BE2C (cell line): ENCODE data around the gene SLC12A6.

ENCODE experiments used
- DNase-seq: peaks from one replicate; pipeline ENCODE4 v3.0.0-alpha.2; 2020
- H3K27me3 ChIP-seq: fragments of 250-450 bp; sonication (Bioruptor Pico); 2 replicates; pipeline ENCODE4 v1.5.1; 2020; ENCODE audit warnings: mild to moderate bottlenecking
- H3K36me3 ChIP-seq: fragments of 250-450 bp; sonication (Bioruptor Pico); 2 replicates; pipeline ENCODE4 v1.5.1; 2020; ENCODE audit warnings: mild to moderate bottlenecking
- H3K4me1 ChIP-seq: fragments of 250-450 bp; sonication (Bioruptor Pico); 2 replicates; pipeline ENCODE4 v1.5.1; 2020
- H3K4me3 ChIP-seq: 2 replicates; pipeline ENCODE4 v1.5.1; 2011; ENCODE audit warnings: low read depth, low read length
- H3K9me3 ChIP-seq: fragments of 250-450 bp; sonication (Bioruptor Pico); 2 replicates; pipeline ENCODE4 v1.5.1; 2020
- TF ChIP-seq, protein P1 (sequence below): IDR thresholded peaks from 2 replicates; pipeline ENCODE4 v1.5.1; 2012; ENCODE audit warnings: mild to moderate bottlenecking, low read depth, low read length

The SLC12A6 gene

DNA sequence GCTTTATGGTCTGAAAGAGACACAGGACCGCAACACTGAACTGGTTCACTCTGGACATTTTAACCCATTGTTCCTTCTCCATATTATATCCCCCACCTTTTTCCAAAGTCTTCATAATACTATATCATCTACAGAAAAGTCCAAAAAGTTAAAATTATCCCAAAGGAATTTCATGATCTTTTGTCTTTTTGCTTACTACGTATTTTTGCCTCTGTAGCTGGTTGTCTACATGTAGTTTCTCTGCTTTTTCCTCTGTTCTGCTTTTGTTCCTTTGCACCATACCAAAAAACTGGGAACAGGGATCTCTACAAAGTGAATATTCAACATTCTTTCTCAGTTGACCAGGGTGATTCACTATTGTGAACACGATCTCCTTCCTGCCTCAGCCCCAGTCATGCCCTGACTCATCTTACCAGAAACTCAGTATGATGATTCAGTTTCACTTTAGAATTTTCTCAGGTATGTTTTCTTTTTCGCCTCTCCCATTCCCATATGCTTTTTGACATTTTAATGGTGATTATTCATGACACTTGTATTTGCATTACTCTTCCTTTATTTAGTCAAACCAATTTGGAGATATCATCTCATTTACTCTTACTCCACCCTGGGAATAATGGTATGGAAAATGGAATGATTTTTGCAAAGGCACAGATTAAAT is 98.3 kb downstream of the SLC12A6 start:
- Histone ChIP-seq H3K27me3 (no peaks in the 10 kb centered on the region), H3K36me3 (no peaks in the 10 kb centered on the region), H3K4me3 (no peak overlapping the region), H3K4me1 (no peaks in the 10 kb centered on the region), H3K9me3 (no peaks in the 10 kb centered on the region)
- no peak for DNase-seq
- TF ChIP-seq, protein P1, sequence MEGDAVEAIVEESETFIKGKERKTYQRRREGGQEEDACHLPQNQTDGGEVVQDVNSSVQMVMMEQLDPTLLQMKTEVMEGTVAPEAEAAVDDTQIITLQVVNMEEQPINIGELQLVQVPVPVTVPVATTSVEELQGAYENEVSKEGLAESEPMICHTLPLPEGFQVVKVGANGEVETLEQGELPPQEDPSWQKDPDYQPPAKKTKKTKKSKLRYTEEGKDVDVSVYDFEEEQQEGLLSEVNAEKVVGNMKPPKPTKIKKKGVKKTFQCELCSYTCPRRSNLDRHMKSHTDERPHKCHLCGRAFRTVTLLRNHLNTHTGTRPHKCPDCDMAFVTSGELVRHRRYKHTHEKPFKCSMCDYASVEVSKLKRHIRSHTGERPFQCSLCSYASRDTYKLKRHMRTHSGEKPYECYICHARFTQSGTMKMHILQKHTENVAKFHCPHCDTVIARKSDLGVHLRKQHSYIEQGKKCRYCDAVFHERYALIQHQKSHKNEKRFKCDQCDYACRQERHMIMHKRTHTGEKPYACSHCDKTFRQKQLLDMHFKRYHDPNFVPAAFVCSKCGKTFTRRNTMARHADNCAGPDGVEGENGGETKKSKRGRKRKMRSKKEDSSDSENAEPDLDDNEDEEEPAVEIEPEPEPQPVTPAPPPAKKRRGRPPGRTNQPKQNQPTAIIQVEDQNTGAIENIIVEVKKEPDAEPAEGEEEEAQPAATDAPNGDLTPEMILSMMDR, result no peak

DNA sequence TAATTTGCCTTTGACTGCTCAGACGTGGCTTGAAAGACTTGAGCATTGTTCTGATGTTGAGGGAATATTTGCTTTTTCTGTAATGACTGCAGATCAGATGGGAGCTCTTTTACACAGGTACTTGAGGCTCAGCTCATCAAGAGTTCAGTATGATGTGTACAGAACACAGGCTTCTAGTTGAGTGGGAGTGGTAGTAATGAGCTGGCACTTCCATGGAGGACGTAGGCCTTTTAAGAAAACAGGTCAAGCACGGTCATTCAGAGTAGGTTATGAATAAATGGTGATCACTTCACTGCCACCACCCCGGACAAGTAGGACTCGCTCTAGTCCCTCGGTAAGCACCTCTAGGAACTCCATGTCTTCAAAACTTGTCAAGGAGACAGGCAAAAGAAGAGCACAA is 104.0 kb downstream of the SLC12A6 start:
- H3K9me3 ChIP-seq, result no peaks in the 10 kb centered on the region
- H3K4me1 ChIP-seq, result no peaks in the 10 kb centered on the region
- TF ChIP-seq, protein P1, result no peak
- DNase-seq, result no peak
- H3K36me3 ChIP-seq, result peaks cover 19% of the 10 kb centered on the region
- no peak overlapping the region for H3K4me3 ChIP-seq
- no peaks in the 10 kb centered on the region for H3K27me3 ChIP-seq

DNA sequence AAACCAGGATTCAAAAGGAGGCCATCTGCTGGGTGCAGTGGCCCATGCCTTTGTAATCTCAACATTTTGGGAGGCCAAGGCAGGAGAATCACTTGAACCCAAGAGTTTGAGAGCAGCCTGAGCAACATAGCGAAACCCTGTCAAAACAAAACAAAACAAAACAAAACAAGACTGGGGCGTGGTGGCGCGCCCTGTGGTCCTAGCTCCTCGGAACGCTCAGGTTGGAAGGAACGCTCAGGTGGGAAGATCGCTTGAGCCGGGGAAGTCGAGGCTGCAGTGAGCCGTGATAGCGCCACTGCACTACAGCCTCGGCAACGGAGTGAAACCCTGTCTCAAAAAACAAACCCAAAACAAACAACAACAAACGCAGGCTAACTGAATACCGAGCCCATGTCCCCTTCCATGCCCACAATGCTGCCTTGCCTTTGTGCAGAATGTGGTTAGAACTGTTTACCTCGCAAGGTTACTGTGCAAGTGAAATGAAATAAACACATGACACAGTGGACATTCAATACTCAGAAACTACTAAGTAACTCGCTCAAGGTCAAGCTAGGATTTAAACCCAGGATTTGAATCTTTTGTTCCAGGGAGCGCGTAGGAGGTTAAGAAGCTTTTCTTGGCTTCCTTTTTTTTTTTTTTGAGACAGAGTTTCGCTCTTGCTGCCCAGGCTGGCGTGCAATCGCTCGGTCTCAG is 113.5 kb downstream of the SLC12A6 start:
- no peaks in the 10 kb centered on the region for H3K9me3 ChIP-seq
- no peak for DNase-seq
- no peaks in the 10 kb centered on the region for H3K4me1 ChIP-seq
- H3K27me3 ChIP-seq, result no peaks in the 10 kb centered on the region
- H3K4me3 ChIP-seq, result peak overlapping the region; percentile 98
- TF ChIP-seq, protein P1, result no peak
- H3K36me3 ChIP-seq, result peaks cover 18% of the 10 kb centered on the region

DNA sequence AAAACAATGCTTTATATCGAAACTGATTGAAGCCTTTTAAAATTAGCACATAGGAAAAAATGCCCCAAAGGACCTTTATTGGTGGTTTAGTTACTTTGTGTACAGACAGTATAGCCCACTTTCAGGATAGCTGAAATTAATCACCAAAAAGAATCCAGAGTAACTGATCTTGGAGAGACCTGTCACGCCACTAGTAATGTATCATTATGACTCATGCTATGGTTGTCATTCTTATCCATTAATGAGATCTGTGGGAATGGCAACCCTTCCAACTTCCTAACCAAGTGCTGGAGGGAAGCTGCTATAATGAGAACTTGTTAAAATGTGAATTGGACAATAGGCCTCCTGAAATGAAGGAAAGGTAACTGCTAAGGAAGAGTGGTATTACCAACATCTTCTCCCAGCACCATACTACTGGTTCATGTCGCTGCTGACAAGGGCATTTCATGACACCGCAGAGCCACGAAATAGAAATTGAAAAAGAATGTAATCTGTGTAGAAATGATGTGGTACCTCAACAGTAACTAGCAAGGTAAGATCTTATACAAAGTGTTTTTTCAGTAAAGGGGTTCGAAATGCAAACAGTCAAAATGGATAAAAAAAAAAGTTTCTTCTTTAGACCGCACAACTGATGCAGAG is 119.9 kb downstream of the SLC12A6 start:
- TF ChIP-seq, protein P1, result no peak
- no peaks in the 10 kb centered on the region for H3K27me3 ChIP-seq
- no peak for DNase-seq
- H3K4me3 ChIP-seq, result no peak overlapping the region
- H3K4me1 ChIP-seq, result no peaks in the 10 kb centered on the region
- no peaks in the 10 kb centered on the region for H3K36me3 ChIP-seq
- no peaks in the 10 kb centered on the region for H3K9me3 ChIP-seq

DNA sequence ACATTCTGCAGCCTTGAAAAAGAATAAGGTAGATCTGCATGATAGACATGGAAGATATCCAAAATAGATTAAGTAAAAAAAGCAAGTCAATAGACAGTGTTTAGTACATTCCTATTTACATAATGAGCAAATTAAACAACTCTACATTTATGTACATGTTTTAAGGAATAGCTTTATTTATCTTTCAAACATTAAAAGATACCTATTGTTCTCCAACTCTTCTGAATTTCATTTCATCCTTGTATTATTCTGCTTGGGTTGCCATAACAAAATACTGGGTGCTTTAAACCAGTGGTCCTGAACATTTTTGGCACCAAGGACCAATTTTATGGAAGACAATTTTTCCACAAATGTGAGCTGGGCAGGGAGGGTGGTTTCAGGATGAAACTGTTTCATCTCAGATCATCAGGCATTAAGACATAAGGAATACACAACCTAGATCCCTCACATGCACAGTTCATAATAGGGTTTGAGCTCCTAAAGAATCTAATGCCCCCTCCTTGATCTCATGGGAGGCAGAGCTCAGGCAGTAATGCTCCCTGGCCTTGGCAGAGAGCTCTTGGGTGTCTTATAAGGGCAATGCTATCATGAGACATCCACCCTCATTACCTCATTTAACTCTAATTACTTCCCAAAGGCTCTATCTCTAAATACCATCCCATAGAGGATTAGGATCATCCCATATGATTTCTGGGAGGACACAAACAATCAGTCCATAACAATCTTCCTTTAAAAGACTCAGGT is 120.9 kb downstream of the SLC12A6 start:
- no peaks in the 10 kb centered on the region for H3K4me1 ChIP-seq
- TF ChIP-seq, protein P1, result no peak
- no peaks in the 10 kb centered on the region for H3K27me3 ChIP-seq
- H3K36me3 ChIP-seq, result no peaks in the 10 kb centered on the region
- DNase-seq, result no peak
- no peaks in the 10 kb centered on the region for H3K9me3 ChIP-seq
- H3K4me3 ChIP-seq, result no peak overlapping the region
